CD4-positive, alpha-beta T cell treated with Interleukin-12 subunit alpha and Interleukin-12 subunit beta, for 1 hour (primary cell): ENCODE measurements around the gene SPRY4.
A peak's percentile ranks its signal among the peaks of the same experiment; 100 is the strongest.
"Not testable (repeated sequence)": the region's sequence is repeated elsewhere in the genome, so short reads cannot be mapped to it uniquely, and the experiment has no call there.

ENCODE experiments used
- DNase-seq: peaks from one replicate; pipeline ENCODE4 v3.0.0-alpha.2; 2020

Gene SPRY4, protein sequence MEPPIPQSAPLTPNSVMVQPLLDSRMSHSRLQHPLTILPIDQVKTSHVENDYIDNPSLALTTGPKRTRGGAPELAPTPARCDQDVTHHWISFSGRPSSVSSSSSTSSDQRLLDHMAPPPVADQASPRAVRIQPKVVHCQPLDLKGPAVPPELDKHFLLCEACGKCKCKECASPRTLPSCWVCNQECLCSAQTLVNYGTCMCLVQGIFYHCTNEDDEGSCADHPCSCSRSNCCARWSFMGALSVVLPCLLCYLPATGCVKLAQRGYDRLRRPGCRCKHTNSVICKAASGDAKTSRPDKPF

DNA sequence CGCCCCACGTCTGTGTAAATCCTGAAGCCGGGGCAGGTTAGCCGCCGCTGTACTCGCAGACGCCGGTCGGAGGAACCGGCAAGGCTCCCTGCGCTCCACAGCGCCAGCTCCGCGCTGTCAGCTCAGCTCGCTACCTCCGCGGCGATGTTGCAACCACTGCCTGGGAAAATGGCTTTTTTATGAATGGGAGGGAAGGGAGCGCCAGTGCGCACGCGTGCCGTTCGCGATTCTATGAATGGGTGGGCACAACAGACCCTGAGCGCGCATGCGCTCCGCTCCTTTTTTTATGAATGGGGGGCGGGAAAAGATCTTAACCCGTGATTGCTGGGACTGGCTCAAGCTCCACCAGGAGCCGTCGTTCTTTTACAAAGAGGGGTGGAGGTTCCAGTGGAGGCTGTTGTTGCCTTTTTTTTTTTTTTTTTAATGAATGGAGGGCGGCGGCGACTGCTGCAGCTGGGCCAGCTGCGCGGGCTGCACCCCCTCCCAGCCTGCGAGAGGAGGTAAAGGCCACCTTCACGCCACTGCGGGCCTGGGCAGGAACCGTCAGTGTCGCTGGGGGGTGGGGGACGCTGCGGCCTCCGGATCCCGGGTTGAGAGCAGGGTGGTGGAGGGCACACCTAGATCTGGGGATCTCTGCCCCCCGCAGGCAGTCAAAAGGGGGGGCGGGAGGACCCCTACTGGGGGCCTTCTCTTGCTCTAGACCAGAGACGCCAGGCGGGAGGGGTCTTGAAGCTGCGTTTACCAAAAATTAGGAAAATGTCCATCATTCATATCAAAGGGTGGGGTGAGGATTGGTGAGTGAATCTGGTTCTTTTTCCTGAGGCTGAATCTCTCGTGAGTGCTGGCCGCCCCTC is at the start of gene SPRY4:
Gene SPRY4 (minus strand): TSS at position 151 of the 854 bp plus-strand sequence. CDS start 9,913 bp downstream, outside the sequence.
- DNase-seq, result peak; percentile 82

DNA sequence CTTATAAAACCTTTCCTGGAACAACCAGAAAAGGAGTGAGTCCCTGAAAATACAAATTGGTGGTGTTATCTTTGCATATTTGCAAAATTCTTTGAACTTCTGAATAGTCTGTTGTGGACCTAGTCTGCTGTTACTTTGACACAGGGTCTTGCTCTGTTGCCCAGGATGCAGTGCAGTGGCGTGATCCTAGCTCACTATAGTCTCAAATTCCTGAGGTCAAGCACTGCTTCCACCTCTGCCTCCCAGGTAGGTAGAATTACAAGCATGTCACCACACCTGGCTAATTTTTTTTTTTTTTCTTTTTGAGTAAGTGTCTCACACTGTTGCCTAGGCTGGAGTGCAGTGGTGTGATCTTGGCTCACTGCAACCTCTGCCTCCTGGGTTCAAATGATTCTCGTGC is 43.7 kb upstream of the SPRY4 start:
- DNase-seq, result no peak

DNA sequence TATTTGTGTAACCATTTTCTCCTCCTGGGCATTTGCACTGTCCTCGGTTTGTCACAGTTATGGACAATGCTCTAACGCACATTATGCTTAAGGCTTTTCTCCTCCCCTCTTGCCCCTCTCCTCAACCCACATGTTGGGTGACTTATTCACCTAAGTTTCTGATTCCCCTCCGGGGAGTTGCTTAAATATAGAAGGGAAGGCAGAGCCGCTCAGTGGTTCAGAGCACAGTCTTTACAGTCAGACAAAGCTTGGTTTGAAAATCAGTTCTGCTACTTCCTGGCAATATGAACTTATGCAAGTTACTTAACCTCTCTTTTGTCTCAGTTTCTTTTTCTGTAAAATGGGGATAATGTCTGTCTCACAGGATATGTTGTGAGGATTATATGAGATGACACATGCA is 41.2 kb upstream of the SPRY4 start:
- no peak for DNase-seq

DNA sequence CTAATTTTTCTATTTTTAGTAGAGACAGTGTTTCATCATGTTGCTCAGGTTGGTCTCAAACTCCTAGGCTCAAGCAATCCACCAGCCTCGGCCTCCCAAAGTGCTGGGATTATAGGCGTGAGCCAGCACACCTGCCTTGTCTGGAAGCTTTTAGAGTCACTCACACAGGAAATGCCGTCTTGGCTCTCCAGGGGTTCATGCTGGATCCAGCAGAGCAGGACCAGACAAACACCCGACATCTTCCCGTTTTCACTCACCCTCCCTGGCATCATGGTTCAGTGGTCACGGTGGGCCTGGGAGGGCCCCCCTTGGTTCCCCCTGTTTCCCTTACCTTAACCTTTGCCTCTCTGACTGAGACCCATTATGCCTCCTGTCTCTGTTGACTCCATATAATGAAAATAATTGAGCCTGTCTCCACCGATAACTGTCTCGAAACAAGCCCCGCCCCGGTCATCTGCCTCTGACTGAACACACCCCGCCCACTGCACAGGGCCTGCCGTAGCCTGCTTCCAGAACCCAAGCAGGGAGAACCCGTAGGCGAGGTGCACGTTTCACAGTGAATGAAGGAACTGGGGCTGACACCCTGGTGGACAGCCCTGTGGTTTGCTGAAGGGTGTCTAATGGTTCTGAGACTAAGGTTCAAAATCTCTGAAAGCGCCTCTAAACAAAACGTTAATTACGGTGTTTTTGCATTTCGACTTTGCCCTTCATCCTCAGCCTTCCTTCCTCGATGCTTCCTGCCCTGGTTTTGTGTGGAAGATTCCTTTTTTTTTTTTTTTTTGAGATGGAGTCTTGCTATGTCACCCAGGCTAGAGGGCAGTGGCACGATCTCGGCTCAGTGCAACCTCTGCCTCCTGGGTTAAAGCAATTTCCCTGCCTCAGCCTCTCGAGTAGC is 39.7 kb upstream of the SPRY4 start:
- no peak for DNase-seq

DNA sequence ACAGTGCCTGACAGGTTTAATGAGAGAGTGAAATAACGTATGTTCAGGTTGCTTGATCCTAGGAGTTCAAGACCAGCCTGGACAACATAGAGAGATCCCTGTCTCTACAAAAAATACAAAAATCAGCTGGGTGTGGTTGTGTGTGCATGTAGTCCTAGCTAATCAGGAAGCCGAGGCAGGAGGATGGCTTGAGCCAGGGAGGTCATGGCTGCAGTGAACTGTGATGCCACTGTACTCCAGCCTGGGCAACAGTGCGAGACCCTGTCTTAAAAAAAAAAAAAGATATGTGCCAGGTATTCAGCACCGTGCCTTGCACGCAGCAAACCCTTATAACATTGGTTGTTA is 38.8 kb upstream of the SPRY4 start:
- DNase-seq, result no peak

DNA sequence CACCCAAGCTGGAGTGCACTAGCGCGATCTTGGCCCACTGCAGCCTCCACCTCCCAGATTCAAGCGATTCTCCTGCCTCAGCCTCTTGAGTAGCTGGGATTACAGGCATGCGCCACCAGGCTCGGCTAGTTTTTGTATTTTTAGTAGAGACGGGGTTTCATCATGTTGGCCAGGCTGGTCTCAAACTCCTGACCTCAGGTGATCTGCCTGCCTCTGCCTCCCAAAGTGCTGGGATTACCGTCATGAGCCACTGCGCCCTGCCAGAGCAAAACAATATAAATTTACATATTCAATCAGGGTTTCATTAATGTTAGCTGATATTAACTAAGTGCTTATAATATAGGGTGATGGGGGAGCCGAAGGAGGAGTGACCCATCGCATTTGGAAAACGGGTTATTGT is 37.4 kb upstream of the SPRY4 start:
- DNase-seq, result not testable (repeated sequence)

DNA sequence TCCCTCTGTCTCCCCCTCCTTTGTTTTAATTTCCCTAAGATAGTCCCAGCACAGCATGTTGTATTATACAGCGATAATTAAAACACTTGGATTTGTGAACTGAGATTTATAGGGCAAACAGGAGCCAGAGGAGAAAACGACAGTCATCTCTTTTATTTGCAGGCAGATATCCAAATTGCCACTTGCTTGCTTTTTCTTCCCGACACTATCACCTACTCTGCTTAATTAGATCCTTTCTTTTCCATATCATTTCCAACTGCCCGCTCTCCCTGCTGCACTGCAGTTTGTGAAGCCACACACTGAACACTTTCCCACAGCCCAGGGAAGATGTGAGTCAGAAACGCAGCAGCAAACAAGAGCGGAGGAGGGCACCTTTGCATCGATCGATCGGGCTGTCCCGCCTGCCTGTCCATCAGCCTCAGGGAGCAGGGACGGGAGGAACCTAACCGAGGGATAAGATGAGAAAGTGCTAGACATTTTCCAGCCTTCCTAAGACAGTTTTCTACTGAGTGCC is 35.8 kb upstream of the SPRY4 start:
- DNase-seq, result no peak

DNA sequence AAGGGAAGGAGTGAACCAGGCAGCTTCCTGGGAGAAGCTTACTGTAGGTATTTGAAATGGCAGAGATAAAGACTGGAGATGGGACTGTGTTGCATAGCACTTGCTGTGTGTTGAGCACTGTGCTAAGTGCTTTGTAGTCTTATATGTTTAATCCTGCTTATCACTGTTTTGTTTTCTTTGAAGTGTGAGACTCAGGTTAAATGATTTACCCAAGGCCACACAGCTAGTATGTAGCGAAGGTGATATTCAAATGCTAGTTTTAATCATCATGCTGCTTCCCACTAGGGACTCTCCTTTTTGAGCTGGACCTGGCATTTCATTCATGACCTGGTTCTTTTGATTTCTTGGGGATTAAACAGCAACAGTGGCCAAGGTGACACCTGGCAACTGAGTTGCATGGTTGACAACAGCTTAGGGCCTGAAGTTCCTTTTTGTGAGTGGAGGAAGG is 35.3 kb upstream of the SPRY4 start:
- DNase-seq, result peak; percentile 10

DNA sequence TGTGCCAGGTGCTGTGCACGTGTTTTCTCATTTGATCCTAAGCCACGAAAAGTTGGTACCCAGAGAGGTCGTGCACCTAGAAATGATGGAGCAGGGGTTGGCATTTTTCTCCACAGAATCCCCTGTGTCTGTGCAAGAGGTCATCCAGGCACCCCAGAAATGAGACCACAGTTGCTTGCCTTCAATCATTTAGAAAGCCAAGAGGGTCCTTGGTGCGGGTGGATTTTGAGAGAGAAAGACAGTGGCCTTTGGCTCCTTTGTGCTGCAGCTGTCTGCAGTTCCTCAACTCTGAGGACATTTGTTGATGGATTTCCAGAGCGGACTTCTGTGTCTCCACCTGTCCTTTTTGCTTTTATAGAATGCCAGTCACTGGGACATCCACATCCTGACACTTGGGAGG is 33.8 kb upstream of the SPRY4 start:
- DNase-seq, result no peak

DNA sequence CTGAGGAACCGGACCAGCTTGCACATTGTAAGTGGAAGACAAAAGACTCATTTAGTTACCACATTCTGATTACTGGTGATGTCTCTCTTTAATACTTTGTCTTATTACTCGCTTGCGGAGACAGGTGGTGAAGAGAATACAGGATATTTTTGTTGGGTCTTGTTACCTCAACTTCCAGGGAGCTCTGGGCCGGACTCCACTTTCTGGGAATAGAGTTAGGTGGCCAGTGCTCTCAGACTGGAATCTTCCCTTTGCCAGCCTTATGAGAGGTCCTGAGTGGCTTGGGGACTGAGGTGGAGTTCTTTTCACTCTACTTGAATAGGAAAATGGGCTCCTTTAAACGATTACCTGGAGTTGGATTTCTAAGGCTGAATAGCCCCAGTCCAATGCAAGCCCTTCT is 33.3 kb upstream of the SPRY4 start:
- DNase-seq, result no peak

DNA sequence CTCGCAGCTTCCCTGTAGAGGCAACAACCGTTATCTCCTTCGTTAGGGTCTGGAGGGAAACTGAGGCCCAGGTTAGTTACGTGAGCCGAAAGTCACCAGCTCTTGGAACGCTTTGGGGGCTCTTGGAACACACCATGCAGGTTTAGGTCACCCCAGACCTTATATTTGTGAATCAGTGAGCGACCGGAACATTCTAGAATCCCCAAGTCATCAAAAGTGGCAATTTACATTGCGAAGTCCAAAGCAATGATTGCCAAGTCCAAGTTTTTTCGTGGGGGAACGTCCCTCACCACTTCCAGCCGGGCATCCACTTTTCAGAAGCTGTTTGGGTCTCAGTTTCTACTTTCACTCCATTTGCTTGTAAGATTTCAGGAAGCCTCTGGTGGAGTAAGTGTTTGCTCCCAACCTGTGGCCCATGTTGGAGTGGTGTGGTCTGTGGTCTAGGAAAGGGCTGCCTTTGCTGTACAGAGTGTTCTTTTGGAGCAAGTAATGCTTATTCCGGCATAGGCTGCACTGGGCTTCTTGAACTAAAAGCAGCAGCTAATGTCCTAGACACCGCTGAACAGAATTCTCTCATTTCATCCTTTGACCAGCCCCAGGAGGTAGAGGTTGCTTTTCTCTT is 32.8 kb upstream of the SPRY4 start:
- no peak for DNase-seq

DNA sequence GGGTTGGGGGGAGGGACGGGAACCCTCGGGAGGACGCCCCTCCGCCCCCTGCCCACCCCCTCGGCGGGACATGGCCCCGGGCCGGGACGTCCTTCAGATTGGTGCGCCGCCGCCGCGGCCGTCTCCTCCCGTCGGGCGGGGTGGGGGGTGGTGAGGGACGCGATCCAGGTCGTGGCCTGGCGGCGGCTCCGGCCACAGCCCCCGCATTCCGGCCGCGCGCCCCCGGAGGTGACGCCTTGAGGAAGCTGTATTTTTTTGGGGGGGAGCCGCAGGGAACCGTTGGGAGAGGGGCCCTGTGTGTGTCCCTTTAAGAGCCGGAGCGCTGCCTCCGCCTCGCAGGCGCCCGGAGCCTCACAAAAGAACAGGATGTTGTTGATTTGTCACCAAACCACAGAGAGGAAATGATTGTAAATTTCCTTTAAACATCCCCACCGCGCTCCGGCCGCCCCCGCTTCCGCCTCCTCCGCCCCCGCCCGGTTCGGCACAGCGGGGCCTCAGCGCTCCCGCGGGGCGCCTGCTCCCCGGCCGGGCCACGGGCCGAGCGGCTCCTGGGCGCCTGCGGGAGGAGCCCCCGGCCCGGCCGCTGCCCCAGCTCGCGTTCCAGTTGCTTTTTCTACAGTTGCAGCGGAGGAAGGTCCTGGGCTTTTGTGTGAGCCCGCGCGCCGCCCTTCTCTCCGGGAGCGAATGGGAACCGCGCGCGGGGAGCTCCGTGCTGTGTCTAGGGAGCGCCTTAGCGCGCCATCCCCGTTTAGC is 32.1 kb upstream of the SPRY4 start:
- DNase-seq, result peak; percentile 90

DNA sequence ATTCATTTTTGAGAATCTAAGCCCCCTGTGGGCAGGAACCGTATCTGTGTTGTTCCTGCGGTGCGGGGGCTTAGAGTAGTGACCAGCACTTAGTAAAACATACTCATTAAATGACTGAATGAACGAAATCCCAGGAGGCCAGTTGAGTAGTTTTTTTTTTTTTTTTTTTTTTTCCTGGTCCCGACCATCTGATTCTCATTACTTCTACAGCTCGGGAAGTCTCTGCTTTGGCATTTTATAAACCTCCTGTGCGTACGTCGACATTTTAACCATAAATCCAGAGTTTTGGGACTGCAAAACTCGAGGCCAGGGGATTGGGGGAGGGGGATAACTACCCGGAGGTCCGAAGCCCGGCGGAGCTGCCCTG is 31.5 kb upstream of the SPRY4 start:
- DNase-seq, result no peak

DNA sequence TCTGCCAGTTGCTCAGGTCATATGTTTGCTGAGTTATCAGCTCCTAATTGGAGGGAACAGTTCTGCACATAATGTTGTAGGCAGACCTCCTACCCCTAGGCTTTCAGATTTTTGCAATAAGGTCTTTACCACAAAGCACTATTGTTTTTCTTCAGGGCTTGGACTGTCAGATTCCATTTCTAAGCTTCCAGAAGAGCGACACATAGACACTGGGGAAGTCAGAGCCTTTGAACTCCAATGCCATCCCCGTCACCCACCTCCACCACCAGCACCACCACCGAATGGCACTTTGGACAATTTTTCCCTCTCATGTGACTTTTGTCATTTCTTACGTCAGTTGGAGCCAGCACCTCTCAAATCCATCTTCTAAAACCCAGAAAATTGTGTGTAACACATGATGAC is 28.3 kb upstream of the SPRY4 start:
- no peak for DNase-seq

DNA sequence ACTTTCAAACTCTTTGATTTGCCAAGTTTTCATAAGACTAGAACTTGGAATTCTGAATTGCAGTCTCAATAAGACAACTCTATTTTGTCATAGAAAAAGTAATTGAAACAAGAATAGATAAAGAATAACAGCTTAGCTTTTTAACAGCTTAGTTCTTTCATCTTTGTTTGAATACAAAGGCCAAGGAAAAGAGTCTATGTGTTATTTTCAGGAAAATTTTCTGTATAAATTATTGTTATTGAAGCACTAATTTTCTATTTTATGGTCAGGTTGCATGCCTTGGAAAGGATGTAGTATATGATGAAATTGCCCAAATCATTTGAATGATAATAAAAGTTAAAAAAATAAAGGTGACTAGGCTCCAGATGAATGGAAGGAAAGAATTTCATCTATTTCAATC is 25.2 kb upstream of the SPRY4 start:
- no peak for DNase-seq

DNA sequence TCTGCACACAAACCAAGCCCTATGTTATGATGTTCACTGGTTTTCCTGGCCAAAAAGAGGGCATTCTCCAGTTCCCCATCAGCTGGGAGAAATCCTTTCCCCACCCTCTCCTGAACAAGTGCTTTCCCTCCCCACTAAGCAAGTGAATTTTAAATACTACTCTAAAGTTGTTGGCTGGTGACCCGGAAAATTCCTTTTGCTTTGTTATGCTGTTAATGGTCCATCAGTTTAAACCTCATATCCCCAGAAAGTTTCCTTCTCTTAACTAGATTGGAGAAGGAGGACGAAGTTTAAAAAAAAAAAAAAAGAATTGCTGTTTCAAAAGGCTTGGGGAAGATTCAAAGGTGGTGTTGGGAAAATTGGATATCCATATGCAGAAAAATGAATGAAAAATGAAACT is 21.9 kb upstream of the SPRY4 start:
- no peak for DNase-seq

DNA sequence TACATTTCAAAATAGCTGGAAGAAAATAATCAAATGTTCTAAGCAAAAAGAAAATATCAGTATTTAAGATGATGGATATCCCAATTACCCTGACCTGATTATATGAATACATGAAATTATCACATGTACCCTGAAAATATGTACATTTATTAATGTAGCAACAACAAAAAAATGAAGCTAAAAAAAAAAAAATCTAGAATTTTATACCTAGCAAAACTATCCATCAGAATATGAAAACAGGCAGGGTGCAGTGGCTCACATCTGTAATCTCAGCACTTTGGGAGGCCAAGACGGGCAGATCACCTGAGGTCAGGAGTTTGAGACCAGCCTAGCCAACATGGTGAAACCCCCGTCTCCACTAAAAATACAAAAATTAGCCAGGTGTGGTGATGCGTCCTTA is 20.1 kb upstream of the SPRY4 start:
- not testable (repeated sequence) for DNase-seq

DNA sequence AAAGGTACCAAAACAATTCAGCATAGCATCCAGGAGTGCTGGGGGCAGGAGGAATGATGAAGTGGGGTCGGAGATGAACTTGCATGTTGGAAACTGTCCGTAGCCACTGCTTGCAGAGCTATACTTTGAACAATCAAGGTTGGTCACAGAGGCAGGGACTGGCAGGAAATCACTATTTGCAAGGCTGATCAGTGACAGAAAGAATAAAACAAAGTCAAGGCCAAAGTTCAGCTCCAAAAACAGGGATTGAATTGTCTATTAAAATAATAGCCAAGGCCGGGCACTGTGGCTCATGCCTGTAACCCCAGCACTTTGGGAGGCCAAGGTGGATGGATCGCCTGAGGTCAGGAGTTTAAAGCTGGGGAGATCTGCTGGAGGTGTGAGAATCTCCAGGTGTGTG is 18.7 kb upstream of the SPRY4 start:
- no peak for DNase-seq

DNA sequence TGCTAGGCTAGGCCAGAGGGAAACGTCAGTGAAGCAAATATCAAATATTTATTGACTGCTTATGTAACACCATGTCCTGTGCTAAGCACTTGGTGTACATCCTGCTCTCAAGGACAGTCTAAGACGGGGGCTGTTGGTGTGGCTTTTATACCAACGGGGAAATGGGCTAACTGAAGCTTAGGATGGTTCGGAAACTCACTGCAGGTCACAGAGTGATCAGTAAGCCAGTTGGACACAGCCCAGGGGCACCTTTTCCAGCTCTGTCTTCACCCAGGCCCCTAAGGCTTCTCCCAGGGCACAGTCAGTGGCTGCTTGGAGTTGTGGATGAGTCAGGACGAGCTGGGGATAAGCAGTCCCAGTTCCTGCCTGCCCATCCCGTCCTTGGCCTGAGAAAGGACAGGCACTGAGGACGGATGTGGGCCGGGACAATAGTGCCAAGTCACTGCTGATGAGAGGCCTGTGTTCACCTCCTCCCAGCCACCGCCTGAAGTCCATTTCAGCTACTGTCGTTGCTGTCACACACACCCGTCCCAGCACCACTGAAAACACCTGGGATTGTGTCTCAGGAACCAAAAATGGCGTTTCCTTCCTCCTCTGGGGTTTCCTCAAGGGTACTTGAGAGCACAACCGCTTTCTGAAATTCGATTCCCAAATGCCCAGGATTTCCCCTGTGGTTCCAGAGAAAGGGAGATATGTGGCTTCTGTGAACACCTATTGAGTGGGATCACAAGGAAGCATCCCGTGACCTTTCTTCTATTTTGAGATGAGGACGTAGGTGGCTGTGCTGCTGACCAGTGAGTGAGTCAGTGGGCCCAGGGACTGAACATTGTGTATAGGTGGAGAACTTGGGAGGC is 17.5 kb upstream of the SPRY4 start:
- no peak for DNase-seq

DNA sequence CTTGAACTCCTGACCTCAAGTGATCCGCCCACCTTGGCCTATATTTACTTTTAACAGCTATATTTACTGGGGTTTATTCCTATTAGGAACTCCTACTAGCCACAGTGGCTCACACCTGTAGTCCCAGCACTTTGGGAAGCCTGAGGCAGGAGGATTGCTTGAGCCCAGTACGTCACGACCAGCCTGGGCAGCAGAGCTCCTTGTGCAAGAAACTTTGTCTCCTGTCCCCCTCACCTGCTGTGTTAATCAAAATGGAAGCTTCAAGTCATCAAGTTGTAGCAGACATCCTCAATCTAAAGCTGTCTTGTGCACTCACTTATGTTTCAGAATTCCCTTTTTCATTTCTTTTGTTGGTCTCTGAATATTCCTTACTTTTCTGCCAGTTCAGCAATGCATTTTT is 15.0 kb upstream of the SPRY4 start:
- no peak for DNase-seq

DNA sequence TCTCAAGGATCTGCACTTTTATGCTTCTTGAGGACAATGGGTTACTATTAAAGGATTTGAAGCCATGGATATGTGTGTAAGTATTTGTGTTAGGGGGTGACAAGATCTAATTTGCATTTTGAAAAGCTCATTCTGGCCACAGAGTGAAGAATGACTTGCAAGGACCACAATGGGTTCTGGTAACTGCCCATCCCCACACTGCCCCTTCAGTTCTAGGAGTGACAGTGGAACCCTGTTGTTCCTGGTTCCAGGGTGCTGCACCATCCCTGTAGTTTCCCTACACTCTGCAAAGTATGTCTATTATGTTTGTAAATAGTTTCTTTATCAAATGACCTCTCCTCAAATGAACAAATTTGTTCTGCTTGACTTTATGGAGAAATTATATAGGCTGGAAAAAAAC is 9.7 kb upstream of the SPRY4 start:
- no peak for DNase-seq
